Nephron (organoid): ENCODE measurements around the gene BCAS3.

Experiments used
- H3K27ac Mint-ChIP-seq, 3 experiments: 2 replicates each; pipeline ENCODE4 v1.8.0; 2020; ENCODE audit warnings: mixed read lengths in 3 of 3, mild to moderate bottlenecking in 2 of 3, moderate library complexity in 1 of 3
- H3K27me3 Mint-ChIP-seq: 2 replicates; pipeline ENCODE4 v1.8.0; 2021; ENCODE audit warnings: low read depth, mild to moderate bottlenecking, moderate library complexity, mixed read lengths
- H3K36me3 Mint-ChIP-seq: 2 replicates; pipeline ENCODE4 v1.8.0; 2020; ENCODE audit warnings: low read depth, mixed read lengths
- H3K4me1 Mint-ChIP-seq: 2 replicates; pipeline ENCODE4 v1.8.0; 2020; ENCODE audit warnings: mixed read lengths
- H3K4me3 Mint-ChIP-seq, 3 experiments: 2 replicates each; pipeline ENCODE4 v1.8.0; 2020; ENCODE audit warnings: mild to moderate bottlenecking in 3 of 3, mixed read lengths in 3 of 3, moderate library complexity in 2 of 3
- H3K9me3 Mint-ChIP-seq: 2 replicates; pipeline ENCODE4 v1.8.0; 2020; ENCODE audit warnings: mixed read lengths
- TF ChIP-seq, protein P1 (sequence below), 3 experiments: fragments of 200-600 bp; sonication (generic); IDR thresholded peaks; one replicate each; pipeline ENCODE4 v1.5.0; 2021; ENCODE audit warnings: antibody characterized with exemption in 3 of 3; ENCODE audit not compliant: unreplicated experiment in 3 of 3

BCAS3 gene

DNA sequence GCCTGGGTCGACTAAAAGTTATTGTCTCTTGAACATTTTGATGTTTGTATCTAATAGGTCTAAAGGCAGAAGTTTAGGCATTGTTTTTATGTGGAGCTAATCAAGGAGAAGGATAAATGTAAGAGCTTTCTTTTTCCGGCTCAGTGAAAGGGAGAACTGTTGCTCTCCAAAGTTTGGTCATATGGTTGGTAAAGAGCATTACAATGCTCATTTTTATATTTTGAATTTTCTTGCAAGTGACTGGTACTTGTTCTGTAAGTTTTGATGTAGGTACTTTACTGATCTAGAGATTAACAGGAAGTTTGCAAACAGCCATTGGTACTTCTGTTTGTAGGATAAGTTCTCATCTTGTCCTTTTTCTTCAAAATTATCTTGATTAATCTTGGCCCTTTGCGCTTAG is 30.9 kb upstream of the BCAS3 start:
- Mint-ChIP-seq H3K36me3 (peaks cover 37% of the 10 kb centered on the region), H3K27me3 (peaks cover 3% of the 10 kb centered on the region), H3K4me1 (peaks cover 13% of the 10 kb centered on the region), H3K9me3 (no peaks in the 10 kb centered on the region), H3K27ac (peak overlapping the region; percentile 35 to 79 (median 69)), H3K4me3 (no peak overlapping the region)
- TF ChIP-seq, protein P1, sequence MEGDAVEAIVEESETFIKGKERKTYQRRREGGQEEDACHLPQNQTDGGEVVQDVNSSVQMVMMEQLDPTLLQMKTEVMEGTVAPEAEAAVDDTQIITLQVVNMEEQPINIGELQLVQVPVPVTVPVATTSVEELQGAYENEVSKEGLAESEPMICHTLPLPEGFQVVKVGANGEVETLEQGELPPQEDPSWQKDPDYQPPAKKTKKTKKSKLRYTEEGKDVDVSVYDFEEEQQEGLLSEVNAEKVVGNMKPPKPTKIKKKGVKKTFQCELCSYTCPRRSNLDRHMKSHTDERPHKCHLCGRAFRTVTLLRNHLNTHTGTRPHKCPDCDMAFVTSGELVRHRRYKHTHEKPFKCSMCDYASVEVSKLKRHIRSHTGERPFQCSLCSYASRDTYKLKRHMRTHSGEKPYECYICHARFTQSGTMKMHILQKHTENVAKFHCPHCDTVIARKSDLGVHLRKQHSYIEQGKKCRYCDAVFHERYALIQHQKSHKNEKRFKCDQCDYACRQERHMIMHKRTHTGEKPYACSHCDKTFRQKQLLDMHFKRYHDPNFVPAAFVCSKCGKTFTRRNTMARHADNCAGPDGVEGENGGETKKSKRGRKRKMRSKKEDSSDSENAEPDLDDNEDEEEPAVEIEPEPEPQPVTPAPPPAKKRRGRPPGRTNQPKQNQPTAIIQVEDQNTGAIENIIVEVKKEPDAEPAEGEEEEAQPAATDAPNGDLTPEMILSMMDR (IDR thresholded peaks at IDR 0.05; ENCODE audit: unreplicated experiment in 3 of 3) = no peak

GRCh38 chr17:60647705-60648104 is 29.9 kb upstream of the BCAS3 start:
- Mint-ChIP-seq H3K27ac (peak overlapping the region in 1 of 3 experiments; percentile 4), H3K4me1 (peaks cover 10% of the 10 kb centered on the region), H3K27me3 (peaks cover 3% of the 10 kb centered on the region), H3K36me3 (peaks cover 43% of the 10 kb centered on the region), H3K9me3 (no peaks in the 10 kb centered on the region), H3K4me3 (no peak overlapping the region)
- TF ChIP-seq, protein P1 (IDR thresholded peaks at IDR 0.05; ENCODE audit: unreplicated experiment in 3 of 3) = no peak

DNA sequence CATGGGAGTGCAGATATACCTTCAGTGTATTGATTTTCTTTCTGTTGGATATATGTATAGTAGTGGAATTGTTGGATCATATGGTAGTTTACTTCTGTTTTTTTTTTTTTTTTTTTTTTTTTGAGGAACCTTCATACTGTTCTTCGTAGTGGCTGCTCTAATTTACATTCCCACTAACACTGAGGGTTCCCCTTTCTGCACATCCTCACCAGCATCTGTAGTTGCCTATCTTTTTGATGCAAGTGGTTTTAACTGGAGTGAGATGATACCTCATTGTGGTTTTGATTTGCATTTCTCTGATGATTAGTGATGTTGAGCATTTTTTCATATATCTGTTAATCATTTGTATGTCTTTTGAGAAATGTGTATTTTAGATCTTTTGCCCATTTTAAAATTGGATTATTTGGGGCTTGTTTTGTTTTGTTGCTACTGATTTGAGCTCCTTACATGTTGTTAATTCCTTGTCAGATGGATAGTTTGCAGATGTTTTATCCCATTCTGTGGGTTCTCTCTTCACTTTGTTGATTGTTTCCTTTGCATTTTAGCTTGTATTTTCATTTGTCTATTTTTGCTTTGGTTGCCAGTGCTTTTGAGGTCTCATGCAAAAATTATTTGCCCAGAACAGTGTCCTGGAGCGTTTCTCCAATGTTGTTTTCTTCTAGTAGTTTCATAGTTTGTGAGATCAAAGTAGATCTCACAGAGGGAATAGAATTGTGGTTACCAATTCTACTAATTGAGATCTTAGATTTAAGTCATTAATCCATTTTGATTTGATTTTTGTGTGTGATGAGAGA is 25.0 kb upstream of the BCAS3 start:
- no peaks in the 10 kb centered on the region for H3K4me1 Mint-ChIP-seq
- H3K27me3 Mint-ChIP-seq = no peaks in the 10 kb centered on the region
- no peak overlapping the region for H3K27ac Mint-ChIP-seq
- peaks cover 70% of the 10 kb centered on the region for H3K36me3 Mint-ChIP-seq
- no peaks in the 10 kb centered on the region for H3K9me3 Mint-ChIP-seq
- H3K4me3 Mint-ChIP-seq = no peak overlapping the region
- TF ChIP-seq, protein P1 (IDR thresholded peaks at IDR 0.05; ENCODE audit: unreplicated experiment in 3 of 3) = no peak

DNA sequence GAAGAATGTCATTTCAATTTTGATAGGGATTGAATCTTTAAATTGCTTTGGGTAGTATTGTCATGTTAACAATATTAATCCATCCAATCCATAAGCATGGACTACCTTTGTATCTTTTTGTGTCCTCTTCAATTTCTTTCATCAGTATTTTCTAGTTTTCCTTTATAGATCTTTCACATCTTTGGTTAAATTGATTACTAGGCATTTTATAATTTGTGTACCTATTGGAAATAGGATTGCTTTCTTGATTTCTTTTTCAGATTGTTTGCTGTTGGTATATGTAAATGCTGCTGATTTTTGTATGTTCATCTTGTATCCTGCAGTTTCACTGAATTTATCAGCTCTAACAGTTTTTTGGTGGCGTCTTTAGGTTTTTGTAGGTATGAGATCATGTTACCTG is 24.1 kb upstream of the BCAS3 start:
- no peaks in the 10 kb centered on the region for H3K4me1 Mint-ChIP-seq
- H3K36me3 Mint-ChIP-seq = peaks cover 68% of the 10 kb centered on the region
- no peaks in the 10 kb centered on the region for H3K9me3 Mint-ChIP-seq
- TF ChIP-seq, protein P1 (IDR thresholded peaks at IDR 0.05; ENCODE audit: unreplicated experiment in 3 of 3) = no peak
- H3K4me3 Mint-ChIP-seq = no peak overlapping the region
- no peak overlapping the region for H3K27ac Mint-ChIP-seq
- no peaks in the 10 kb centered on the region for H3K27me3 Mint-ChIP-seq

- Mint-ChIP-seq H3K27me3 (no peaks in the 10 kb centered on the region), H3K4me3 (no peak overlapping the region), H3K4me1 (no peaks in the 10 kb centered on the region), H3K9me3 (no peaks in the 10 kb centered on the region), H3K36me3 (peaks cover 55% of the 10 kb centered on the region), H3K27ac (no peak overlapping the region)
- TF ChIP-seq, protein P1 (IDR thresholded peaks at IDR 0.05; ENCODE audit: unreplicated experiment in 3 of 3) = no peak
Observed at GRCh38 chr17:60656499-60656898, 21.2 kb upstream of the BCAS3 start.

GRCh38 chr17:60659156-60659555 is 18.5 kb upstream of the BCAS3 start:
- Mint-ChIP-seq H3K36me3 (peaks cover 44% of the 10 kb centered on the region), H3K4me1 (no peaks in the 10 kb centered on the region), H3K4me3 (no peak overlapping the region), H3K9me3 (no peaks in the 10 kb centered on the region), H3K27ac (no peak overlapping the region), H3K27me3 (no peaks in the 10 kb centered on the region)
- TF ChIP-seq, protein P1 (IDR thresholded peaks at IDR 0.05; ENCODE audit: unreplicated experiment in 3 of 3) = no peak
